Astrocyte of the cerebellum (primary cell): ENCODE results near the gene COL3A1.

Experiments used
- DNase-seq: peaks from one replicate; pipeline ENCODE4 v3.0.0-alpha.2; 2011; ENCODE audit warnings: low read depth
- H3K4me3 ChIP-seq: 2 replicates; pipeline ENCODE4 v1.5.1; 2011; ENCODE audit warnings: mild to moderate bottlenecking, low read depth, low read length, moderate library complexity
- CTCF ChIP-seq: IDR thresholded peaks from 2 replicates; pipeline ENCODE4 v1.5.1; 2012; ENCODE audit warnings: low read length, low read depth, moderate library complexity, mild to moderate bottlenecking; ENCODE audit errors: missing control alignments
- in situ Hi-C: cut with HindIII; loops from 2 replicates; pipeline ENCODE4 v1.10.0; 2017; ENCODE audit warnings: low sequenced_read_pairs

COL3A1 gene

GRCh38 chr2:189057316-189057715, 83.1 kb downstream of the COL3A1 start:
- in situ Hi-C loops: no loop called here
- TF ChIP-seq CTCF: no peak
- no peak for DNase-seq
- H3K4me3 ChIP-seq: no peak overlapping the region

- no peak for TF ChIP-seq CTCF
- no peak overlapping the region for H3K4me3 ChIP-seq
- in situ Hi-C loops: no loop called here
- DNase-seq: no peak
Measured at GRCh38 chr2:189060096-189060642, 86.0 kb downstream of the COL3A1 start.
